H1 (cell line): Measurements from ENCODE around the gene RIT2. TPM values are rescaled to one million over a fixed set of nuclear protein-coding genes. Genes with fewer than 3 reads are reported as not detected.

ENCODE experiments used
- CTCF ChIA-PET: fragments of 300-600 bp; sonication (Branson Sonifier 250); formaldehyde crosslinking; loops from one replicate; lab custom pipeline; 2021; ENCODE audit not compliant: partially characterized antibody; lab: Charles Lee
- POLR2A ChIA-PET: fragments of 300-600 bp; sonication (Branson Sonifier 250); formaldehyde crosslinking; loops from one replicate; lab custom pipeline; 2021; ENCODE audit warnings: inconsistent platforms; ENCODE audit not compliant: partially characterized antibody; lab: Charles Lee
- DNase-seq, 2 experiments: peaks; one replicate each; pipeline versions ENCODE4 v3.0.0 to v3.0.0-alpha.2; 2010 to 2022; ENCODE audit warnings: low spot score in 2 of 2, low read depth in 1 of 2, mixed read lengths in 1 of 2
- FAIRE-seq: peaks from 2 replicates; lab custom pipeline; 2011; peaks lifted over from hg19 to GRCh38; lab: Jason Lieb, UNC
- H2AFZ ChIP-seq: 2 replicates; pipeline ENCODE4 v1.8.1; 2012; ENCODE audit warnings: low read length, inconsistent platforms
- H2AK5ac ChIP-seq: 2 replicates; pipeline ENCODE4 v1.6.1; 2013; ENCODE audit warnings: low read depth, low read length
- H2BK120ac ChIP-seq: replicated peaks from 2 replicates; pipeline ENCODE3; 2013; ENCODE audit warnings: low read depth, low read length, inconsistent platforms
- H2BK12ac ChIP-seq: 2 replicates; pipeline ENCODE4 v1.6.1; 2013; ENCODE audit warnings: low read depth, low read length
- H2BK15ac ChIP-seq: 2 replicates; pipeline ENCODE4 v1.6.1; 2013; ENCODE audit warnings: low read length
- H2BK20ac ChIP-seq: 2 replicates; pipeline ENCODE4 v1.6.1; 2013; ENCODE audit warnings: low read length
- H2BK5ac ChIP-seq: 2 replicates; pipeline ENCODE4 v1.6.1; 2013; ENCODE audit warnings: low read depth, low read length
- H3K14ac ChIP-seq: 2 replicates; pipeline ENCODE4 v1.6.1; 2013; ENCODE audit warnings: inconsistent platforms; ENCODE audit not compliant: insufficient read length
- H3K18ac ChIP-seq: 2 replicates; pipeline ENCODE4 v1.6.1; 2013; ENCODE audit warnings: low read length; ENCODE audit errors: extremely low read depth
- H3K23ac ChIP-seq: 2 replicates; pipeline ENCODE4 v1.6.1; 2013; ENCODE audit warnings: inconsistent platforms; ENCODE audit not compliant: insufficient read length
- H3K23me2 ChIP-seq: 2 replicates; pipeline ENCODE4 v1.6.1; 2013; ENCODE audit warnings: low read depth, low read length
- H3K27ac ChIP-seq: 2 replicates; pipeline ENCODE4 v1.6.1; 2011; ENCODE audit warnings: low read depth, low read length, inconsistent platforms
- H3K27me3 ChIP-seq, 4 experiments: replicated peaks in 1 of 4; 1 replicate in 1 of 4; 2 replicates in 3 of 4; pipeline versions ENCODE4 v1.6.1 to v1.8.1; 2011 to 2013; ENCODE audit warnings: low read length in 3 of 4, mild to moderate bottlenecking in 3 of 4, inconsistent platforms in 2 of 4, mixed read lengths in 2 of 4, moderate library complexity in 1 of 4; ENCODE audit not compliant: control insufficient read depth in 3 of 4, insufficient read depth in 3 of 4; ENCODE audit errors: extremely low read depth in 1 of 4
- H3K36me3 ChIP-seq, 4 experiments: 2 replicates each; pipeline versions ENCODE4 v1.6.1 to v1.8.1; 2011 to 2013; ENCODE audit warnings: mild to moderate bottlenecking in 4 of 4, low read length in 3 of 4, moderate library complexity in 2 of 4, control low read depth in 1 of 4, inconsistent platforms in 1 of 4; ENCODE audit not compliant: insufficient read depth in 4 of 4, control insufficient read depth in 2 of 4
- H3K4ac ChIP-seq: replicated peaks from 2 replicates; pipeline ENCODE3; 2013; ENCODE audit warnings: low read length, low read depth, mixed read lengths, inconsistent platforms; ENCODE audit not compliant: insufficient read length
- H3K4me1 ChIP-seq, 4 experiments: replicated peaks in 1 of 4; 1 replicate in 1 of 4; 2 replicates in 3 of 4; pipeline versions ENCODE4 v1.6.1 to v1.8.1; 2011 to 2013; ENCODE audit warnings: low read length in 3 of 4, inconsistent platforms in 2 of 4, mixed read lengths in 1 of 4; ENCODE audit not compliant: insufficient read depth in 4 of 4, control insufficient read depth in 3 of 4
- H3K4me2 ChIP-seq, 2 experiments: 2 replicates each; pipeline versions ENCODE4 v1.6.1 to v1.8.1; 2011 to 2013; ENCODE audit warnings: low read depth in 2 of 2, low read length in 2 of 2, control low read depth in 1 of 2, inconsistent platforms in 1 of 2, mild to moderate bottlenecking in 1 of 2; ENCODE audit not compliant: insufficient read depth in 1 of 2
- H3K4me3 ChIP-seq, 4 experiments: fragments of 200-600, 300-600 bp in 1 of 4; sonication (generic), shearing (Covaris generic), sonication (Bioruptor Twin) in 1 of 4; 2 replicates each; pipeline versions ENCODE4 v1.5.1 to v1.8.1; 2011 to 2016; ENCODE audit warnings: low read length in 4 of 4, low read depth in 3 of 4, control low read depth in 2 of 4, inconsistent platforms in 2 of 4, mild to moderate bottlenecking in 2 of 4, mixed read lengths in 1 of 4, moderate library complexity in 1 of 4; ENCODE audit not compliant: insufficient read depth in 2 of 4; ENCODE audit errors: extremely low read depth in 1 of 4
- H3K56ac ChIP-seq: replicated peaks from 2 replicates; pipeline ENCODE3; 2013; ENCODE audit warnings: low read depth, mild to moderate bottlenecking, mixed read lengths, low read length, inconsistent platforms; ENCODE audit not compliant: insufficient read length
- H3K79me1 ChIP-seq: 2 replicates; pipeline ENCODE4 v1.6.1; 2013; ENCODE audit warnings: low read depth, low read length, control low read depth
- H3K79me2 ChIP-seq, 2 experiments: 2 replicates each; pipeline versions ENCODE4 v1.6.1 to v1.8.1; 2012 to 2013; ENCODE audit warnings: low read length in 2 of 2, mild to moderate bottlenecking in 2 of 2, inconsistent platforms in 1 of 2; ENCODE audit not compliant: insufficient read depth in 2 of 2, control insufficient read depth in 1 of 2
- H3K9ac ChIP-seq, 4 experiments: replicated peaks in 1 of 4; 1 replicate in 1 of 4; 2 replicates in 3 of 4; pipeline versions ENCODE4 v1.6.1 to v1.8.1; 2011 to 2013; ENCODE audit warnings: low read depth in 3 of 4, low read length in 3 of 4, control low read depth in 2 of 4, mild to moderate bottlenecking in 2 of 4, moderate library complexity in 2 of 4, inconsistent platforms in 1 of 4; ENCODE audit errors: extremely low read depth in 1 of 4
- H3K9me3 ChIP-seq, 2 experiments: 2 replicates each; pipeline versions ENCODE4 v1.6.1 to v1.8.1; 2012 to 2013; ENCODE audit warnings: mild to moderate bottlenecking in 2 of 2, moderate library complexity in 2 of 2, control low read depth in 1 of 2, inconsistent platforms in 1 of 2, low read depth in 1 of 2, low read length in 1 of 2, mixed read lengths in 1 of 2; ENCODE audit not compliant: insufficient read depth in 2 of 2
- H4K20me1 ChIP-seq, 2 experiments: replicated peaks in 1 of 2; 2 replicates each; pipeline versions ENCODE3 to v1.8.1; 2011 to 2013; ENCODE audit warnings: inconsistent platforms in 2 of 2, low read length in 2 of 2, mild to moderate bottlenecking in 1 of 2; ENCODE audit not compliant: insufficient read depth in 2 of 2, control insufficient read depth in 1 of 2
- H4K5ac ChIP-seq: 2 replicates; pipeline ENCODE4 v1.6.1; 2013; ENCODE audit warnings: low read length, low read depth, mixed read lengths, inconsistent platforms; ENCODE audit not compliant: insufficient read length
- H4K8ac ChIP-seq: 2 replicates; pipeline ENCODE4 v1.8.0; 2013; ENCODE audit warnings: mild to moderate bottlenecking, moderate library complexity, low read length, inconsistent platforms; ENCODE audit not compliant: insufficient read depth; ENCODE audit errors: extremely low read depth
- H4K91ac ChIP-seq: replicated peaks from 2 replicates; pipeline ENCODE3; 2013; ENCODE audit warnings: low read length, mixed read lengths, inconsistent platforms; ENCODE audit not compliant: insufficient read length
- ATF3 ChIP-seq: IDR thresholded peaks from 2 replicates; pipeline ENCODE4 v1.6.1; 2011; ENCODE audit warnings: low read depth, mild to moderate bottlenecking, low read length; ENCODE audit not compliant: insufficient read depth
- CEBPB ChIP-seq: IDR thresholded peaks from 2 replicates; pipeline ENCODE4 v1.6.1; 2012; ENCODE audit warnings: low read depth, low read length
- CHD1 ChIP-seq: IDR thresholded peaks from 2 replicates; pipeline ENCODE4 v1.6.1; 2012; ENCODE audit warnings: low read depth, low read length, improper control_type of control experiment
- CHD2 ChIP-seq: IDR thresholded peaks from 2 replicates; pipeline ENCODE4 v1.6.1; 2012; ENCODE audit warnings: low read length, improper control_type of control experiment
- E2F6 ChIP-seq: IDR thresholded peaks from 2 replicates; pipeline ENCODE4 v1.6.1; 2012; ENCODE audit warnings: inconsistent platforms
- EP300 ChIP-seq, 2 experiments: IDR thresholded peaks; 1 replicate in 1 of 2; 2 replicates in 1 of 2; pipeline ENCODE4 v1.6.1; 2011 to 2012; ENCODE audit warnings: low read depth in 2 of 2, low read length in 2 of 2, mild to moderate bottlenecking in 2 of 2, borderline replicate concordance in 1 of 2, inconsistent platforms in 1 of 2, moderate library complexity in 1 of 2
- MAFK ChIP-seq: IDR thresholded peaks from 2 replicates; pipeline ENCODE4 v1.6.1; 2012; ENCODE audit warnings: low read depth, mild to moderate bottlenecking, improper control_type of control experiment, low read length
- POLR2AphosphoS5 ChIP-seq: IDR thresholded peaks from 2 replicates; pipeline ENCODE4 v1.6.1; 2011; ENCODE audit warnings: low read depth, low read length
- RNF2 ChIP-seq: fragments of 200-900, 300-1000 bp; sonication (generic); IDR thresholded peaks from 2 replicates; pipeline ENCODE4 v1.7.1; 2016; ENCODE audit warnings: borderline replicate concordance, low read depth, mild to moderate bottlenecking, antibody characterized with exemption, low read length; ENCODE audit not compliant: poor library complexity, severe bottlenecking; ENCODE audit errors: missing control alignments
- SIRT6 ChIP-seq: IDR thresholded peaks from one replicate; pipeline ENCODE4 v1.7.1; 2012; ENCODE audit warnings: low read length, inconsistent platforms
- SIX5 ChIP-seq: IDR thresholded peaks from 2 replicates; pipeline ENCODE4 v1.6.1; 2011; ENCODE audit warnings: mild to moderate bottlenecking, low read depth, low read length
- SRF ChIP-seq: IDR thresholded peaks from 2 replicates; pipeline ENCODE4 v1.6.1; 2011; ENCODE audit warnings: mild to moderate bottlenecking, low read depth, low read length, moderate library complexity
- TAF1 ChIP-seq: IDR thresholded peaks from 2 replicates; pipeline ENCODE4 v1.6.1; 2011; ENCODE audit warnings: mild to moderate bottlenecking, low read depth, low read length
- TBP ChIP-seq: IDR thresholded peaks from 2 replicates; pipeline ENCODE4 v1.6.1; 2011; ENCODE audit warnings: low read depth, low read length, improper control_type of control experiment
- TCF12 ChIP-seq: IDR thresholded peaks from 2 replicates; pipeline ENCODE4 v1.6.1; 2011; ENCODE audit warnings: low read depth, mild to moderate bottlenecking, low read length
- polyA plus RNA-seq, 7 experiments: library from polyadenylated mRNA; depleted of rRNA in 3 of 7; stranded (reverse) in 5 of 7; unstranded in 2 of 7; fragments of >200 nt in 5 of 7; fragments of 200-250 nt in 2 of 7; gene quantifications; 1 replicate in 5 of 7; 2 replicates in 1 of 7; 4 replicates in 1 of 7; pipeline versions ENCODE4 v1.2.1 to v1.2.3, GENCODE V29; 2011 to 2013; ENCODE audit warnings: missing spikeins in 2 of 7, mixed read lengths in 2 of 7
- total RNA-seq: library from RNA; stranded (reverse); fragmentation: NEBNext Ultra II Directional; extraction: Animal tissue kit (Norgen Biotek cat#: 25700); gene quantifications from 2 replicates; pipeline ENCODE4 v1.2.1, GENCODE V29; 2021

RIT2 gene
- total and polyA plus RNA-seq, 2 of the 8 experiments (the other 6 are each of a cell fraction or from before 2014, with no cell fraction given) = 0.67 to 3.2 TPM

GRCh38 chr18:42996824-42997223, 118.7 kb downstream of the RIT2 start:
- H3K9ac ChIP-seq = no peak overlapping the region
- H4K8ac ChIP-seq = no peak overlapping the region
- H2BK5ac ChIP-seq = no peak overlapping the region
- H3K14ac ChIP-seq = no peak overlapping the region
- no peak overlapping the region for H3K4me3 ChIP-seq
- TF ChIP-seq E2F6 (no peak), TBP (no peak), TAF1 (no peak), SRF (no peak), ATF3 (no peak), CHD1 (no peak), TCF12 (no peak), MAFK (no peak), POLR2AphosphoS5 (no peak), SIX5 (no peak), RNF2 (no peak), SIRT6 (no peak), CEBPB (no peak), CHD2 (no peak), EP300 (IDR thresholded peaks at IDR 0.05; ENCODE audit: borderline replicate concordance in 1 of 2, low read depth in 2 of 2, low read length in 2 of 2) (no peak)
- H2BK15ac ChIP-seq = no peak overlapping the region
- peak overlapping the region; percentile 5; the same call in 1 of the 2 replicates for H2AFZ ChIP-seq
- CTCF ChIA-PET = no interaction called here
- no peak for FAIRE-seq
- H3K23me2 ChIP-seq = no peaks in the 10 kb centered on the region
- H3K4me2 ChIP-seq = no peak overlapping the region
- H2BK12ac ChIP-seq = no peak overlapping the region
- H4K91ac ChIP-seq = no peak overlapping the region
- no peak overlapping the region for H2BK20ac ChIP-seq
- no peaks in the 10 kb centered on the region for H3K79me1 ChIP-seq
- H3K4me1 ChIP-seq = peaks cover 0 to 6% (median 0%) of the 10 kb centered on the region in 4 experiments; a peak in 1 of 7 replicates
- H3K4ac ChIP-seq = no peak overlapping the region
- no peak overlapping the region for H3K18ac ChIP-seq
- no peaks in the 10 kb centered on the region for H3K79me2 ChIP-seq
- H3K36me3 ChIP-seq = no peaks in the 10 kb centered on the region; a peak in 1 of 8 replicates
- no peaks in the 10 kb centered on the region for H3K9me3 ChIP-seq
- no peaks in the 10 kb centered on the region for H3K27me3 ChIP-seq
- no peak overlapping the region for H2BK120ac ChIP-seq
- no peak overlapping the region for H3K56ac ChIP-seq
- no peak overlapping the region for H3K27ac ChIP-seq
- POLR2A ChIA-PET = no interaction called here
- no peak overlapping the region for H3K23ac ChIP-seq
- H4K5ac ChIP-seq = no peak overlapping the region
- no peak overlapping the region for H2AK5ac ChIP-seq
- DNase-seq = no peak
- H4K20me1 ChIP-seq = no peaks in the 10 kb centered on the region
